Tibial artery (tissue), 4 donors: ENCODE measurements around the gene VSTM2L.

Source experiments
- DNase-seq, 2 donors: peaks; one replicate each; pipeline ENCODE4 v3.0.0-alpha.2; 2019
- H3K27ac ChIP-seq, 2 donors: fragments of 200-600 bp; sonication (generic) in 1 of 2; 1 replicate in 1 of 2; 2 replicates in 1 of 2; pipeline ENCODE4 v1.5.1; 2018 to 2019; ENCODE audit warnings: mild to moderate bottlenecking in 1 of 2
- H3K27me3 ChIP-seq, 2 donors: fragments of 200-600 bp; sonication (generic) in 1 of 2; one replicate each; pipeline versions ENCODE4 v1.5.1 to v1.6.0; 2016 to 2019
- H3K36me3 ChIP-seq, 3 donors: fragments of 200-600 bp; sonication (generic) in 2 of 3; one replicate each; pipeline ENCODE4 v1.5.1; 2016 to 2019; ENCODE audit warnings: mild to moderate bottlenecking in 2 of 3
- H3K4me1 ChIP-seq, 4 donors: fragments of 200-600 bp; sonication (generic) in 2 of 4; 1 replicate in 3 of 4; 2 replicates in 1 of 4; pipeline ENCODE4 v1.5.1; 2016 to 2019
- H3K4me3 ChIP-seq, 2 donors: fragments of 200-600 bp; sonication (generic) in 1 of 2; 1 replicate in 1 of 2; 2 replicates in 1 of 2; pipeline ENCODE4 v1.5.1; 2018 to 2019; ENCODE audit warnings: mild to moderate bottlenecking in 2 of 2
- H3K9me3 ChIP-seq, 3 donors: fragments of 200-600 bp; sonication (generic) in 1 of 3; one replicate each; pipeline ENCODE4 v1.5.1; 2016 to 2019
- intact Hi-C: fragments of 100-400 bp; cut with DNase I; formaldehyde crosslinking; loops from one replicate; pipeline ENCODE4 v1.15.0; 2023; ENCODE audit warnings: low total_unique reads
- TF ChIP-seq, protein P1 (sequence below), 2 experiments: fragments of 200-600 bp in 1 of 2; fragments of 450-650 bp in 1 of 2; IDR thresholded peaks; one replicate each; pipeline ENCODE4 v1.5.1; 2017 to 2019; ENCODE audit warnings: antibody characterized with exemption in 2 of 2, mild to moderate bottlenecking in 1 of 2, moderate library complexity in 1 of 2

Gene VSTM2L

DNA sequence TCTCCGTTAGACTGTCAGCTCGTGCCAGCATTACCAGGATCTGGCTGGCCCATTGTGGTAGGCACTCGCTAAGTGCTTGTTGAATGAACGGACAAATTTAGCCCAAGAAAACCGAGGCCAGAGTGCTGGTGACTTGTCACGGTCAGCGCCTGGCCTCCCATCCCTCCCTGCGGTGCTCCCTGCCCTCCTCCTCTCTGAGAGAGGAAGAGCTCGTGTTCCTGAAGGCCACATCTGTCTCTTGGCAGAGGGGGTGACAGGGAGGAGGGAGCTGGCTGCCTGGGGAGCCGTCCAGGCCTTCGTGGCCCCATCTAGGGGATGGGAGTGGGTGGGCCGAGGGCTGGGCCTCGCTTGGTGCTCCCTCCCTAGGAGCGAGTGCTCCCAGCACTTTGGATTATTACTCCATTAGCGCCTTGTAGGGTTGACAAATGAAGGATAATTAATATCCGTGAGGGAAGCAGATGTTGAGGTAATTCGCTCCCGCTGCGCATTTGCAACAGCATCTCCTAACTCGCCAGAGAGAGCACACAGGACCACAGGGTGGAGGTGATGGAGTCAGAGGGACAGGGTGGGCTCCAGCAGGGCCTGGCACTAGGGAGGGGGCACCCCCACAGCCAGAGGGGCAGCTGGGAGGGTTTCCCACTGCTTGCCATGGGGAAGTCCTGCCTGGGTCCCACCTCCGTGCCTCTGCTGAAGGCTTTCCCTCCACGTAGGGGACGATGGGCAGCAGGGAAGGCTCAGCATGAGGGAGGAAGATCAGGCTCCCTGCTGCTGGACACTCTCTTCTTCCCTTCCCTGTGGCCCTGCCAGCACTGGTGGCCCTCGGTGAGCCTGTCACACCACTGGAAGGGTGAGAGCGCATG is 37.0 kb downstream of the VSTM2L start:
- Histone ChIP-seq H3K36me3 (no peaks in the 10 kb centered on the region), H3K4me3 (no peak overlapping the region), H3K27ac (no peak overlapping the region), H3K4me1 (no peaks in the 10 kb centered on the region), H3K27me3 (peaks cover 0 to 10% of the 10 kb centered on the region in 2 donors), H3K9me3 (no peaks in the 10 kb centered on the region)
- peak in 1 of 2 donors; percentile 59 for DNase-seq
- intact Hi-C loops, result no loop called here
- TF ChIP-seq, protein P1, sequence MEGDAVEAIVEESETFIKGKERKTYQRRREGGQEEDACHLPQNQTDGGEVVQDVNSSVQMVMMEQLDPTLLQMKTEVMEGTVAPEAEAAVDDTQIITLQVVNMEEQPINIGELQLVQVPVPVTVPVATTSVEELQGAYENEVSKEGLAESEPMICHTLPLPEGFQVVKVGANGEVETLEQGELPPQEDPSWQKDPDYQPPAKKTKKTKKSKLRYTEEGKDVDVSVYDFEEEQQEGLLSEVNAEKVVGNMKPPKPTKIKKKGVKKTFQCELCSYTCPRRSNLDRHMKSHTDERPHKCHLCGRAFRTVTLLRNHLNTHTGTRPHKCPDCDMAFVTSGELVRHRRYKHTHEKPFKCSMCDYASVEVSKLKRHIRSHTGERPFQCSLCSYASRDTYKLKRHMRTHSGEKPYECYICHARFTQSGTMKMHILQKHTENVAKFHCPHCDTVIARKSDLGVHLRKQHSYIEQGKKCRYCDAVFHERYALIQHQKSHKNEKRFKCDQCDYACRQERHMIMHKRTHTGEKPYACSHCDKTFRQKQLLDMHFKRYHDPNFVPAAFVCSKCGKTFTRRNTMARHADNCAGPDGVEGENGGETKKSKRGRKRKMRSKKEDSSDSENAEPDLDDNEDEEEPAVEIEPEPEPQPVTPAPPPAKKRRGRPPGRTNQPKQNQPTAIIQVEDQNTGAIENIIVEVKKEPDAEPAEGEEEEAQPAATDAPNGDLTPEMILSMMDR (IDR thresholded peaks at IDR 0.05), result no peak

DNA sequence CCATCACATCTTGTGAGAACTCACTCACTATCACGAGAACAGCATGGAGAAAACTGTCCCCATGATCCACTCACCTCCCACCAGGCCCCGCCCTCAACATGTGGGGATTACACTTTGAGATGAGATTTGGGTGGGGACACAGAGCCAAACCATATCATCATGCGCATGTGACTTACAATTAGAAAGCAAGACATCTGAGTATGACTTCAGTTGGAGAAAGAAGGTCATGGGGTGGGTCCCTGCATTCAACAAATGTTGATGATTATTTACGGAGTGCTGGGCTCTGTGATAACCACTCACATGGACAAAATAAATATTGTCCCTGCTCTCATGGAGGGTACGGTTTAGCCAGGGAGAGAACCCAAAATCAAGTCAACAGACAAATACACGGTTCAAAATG is 37.9 kb downstream of the VSTM2L start:
- peak in 1 of 2 donors; percentile 9 for DNase-seq
- Histone ChIP-seq H3K9me3 (no peaks in the 10 kb centered on the region), H3K4me1 (no peaks in the 10 kb centered on the region), H3K27ac (no peak overlapping the region), H3K4me3 (no peak overlapping the region), H3K36me3 (no peaks in the 10 kb centered on the region), H3K27me3 (peaks cover 0 to 14% of the 10 kb centered on the region in 2 donors)
- TF ChIP-seq, protein P1 (IDR thresholded peaks at IDR 0.05), result no peak
- intact Hi-C loops, result no loop called here

DNA sequence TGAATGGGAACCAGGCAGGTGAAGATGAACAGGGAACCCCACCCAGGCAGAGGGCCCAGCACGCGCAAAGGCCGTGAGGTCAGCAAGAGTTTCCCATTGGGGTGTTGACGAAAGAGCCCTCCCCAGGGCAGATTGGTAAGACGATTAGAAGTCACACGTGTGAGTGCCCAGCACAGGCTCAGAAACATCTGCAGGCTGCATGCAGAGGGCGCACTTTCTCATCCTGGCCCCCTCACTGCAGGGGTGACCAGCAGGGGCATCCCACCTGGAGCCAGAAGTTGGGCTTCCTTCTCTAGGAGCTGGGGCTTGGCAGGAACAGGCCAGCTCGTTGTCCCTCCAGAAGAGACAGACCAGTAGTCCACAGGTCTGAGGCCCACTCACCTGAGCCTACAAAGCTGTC is 38.4 kb downstream of the VSTM2L start:
- Histone ChIP-seq H3K27me3 (peaks cover 0 to 18% of the 10 kb centered on the region in 2 donors), H3K4me3 (no peak overlapping the region), H3K27ac (no peak overlapping the region), H3K4me1 (no peaks in the 10 kb centered on the region), H3K36me3 (no peaks in the 10 kb centered on the region), H3K9me3 (no peaks in the 10 kb centered on the region)
- DNase-seq, result peak in 1 of 2 donors; percentile 29
- intact Hi-C loops, result no loop called here
- TF ChIP-seq, protein P1 (IDR thresholded peaks at IDR 0.05), result no peak

DNA sequence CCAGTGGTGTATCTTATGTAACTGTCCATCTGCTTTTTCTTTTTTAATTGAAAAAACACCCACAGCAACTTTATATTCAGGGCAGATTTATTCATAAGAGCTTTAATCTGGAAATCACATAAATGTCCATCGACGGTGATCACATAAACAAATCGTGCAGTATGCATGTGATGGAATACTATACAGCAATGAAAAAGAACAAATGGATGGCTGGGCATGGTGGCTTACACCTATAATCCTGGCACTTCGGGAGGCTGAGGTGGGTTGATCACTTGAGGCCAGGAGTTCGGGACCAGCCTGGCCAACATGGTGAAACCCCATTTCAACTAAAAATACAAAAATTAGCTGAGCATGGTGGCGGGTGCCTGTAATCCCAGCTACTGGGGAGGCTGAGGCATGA is 39.1 kb downstream of the VSTM2L start:
- Histone ChIP-seq H3K36me3 (no peaks in the 10 kb centered on the region), H3K4me3 (no peak overlapping the region), H3K27ac (no peak overlapping the region), H3K27me3 (peaks cover 0 to 18% of the 10 kb centered on the region in 2 donors), H3K9me3 (no peaks in the 10 kb centered on the region), H3K4me1 (no peaks in the 10 kb centered on the region)
- TF ChIP-seq, protein P1 (IDR thresholded peaks at IDR 0.05), result no peak
- peak in 1 of 2 donors; percentile 10 for DNase-seq
- intact Hi-C loops, result no loop called here

DNA sequence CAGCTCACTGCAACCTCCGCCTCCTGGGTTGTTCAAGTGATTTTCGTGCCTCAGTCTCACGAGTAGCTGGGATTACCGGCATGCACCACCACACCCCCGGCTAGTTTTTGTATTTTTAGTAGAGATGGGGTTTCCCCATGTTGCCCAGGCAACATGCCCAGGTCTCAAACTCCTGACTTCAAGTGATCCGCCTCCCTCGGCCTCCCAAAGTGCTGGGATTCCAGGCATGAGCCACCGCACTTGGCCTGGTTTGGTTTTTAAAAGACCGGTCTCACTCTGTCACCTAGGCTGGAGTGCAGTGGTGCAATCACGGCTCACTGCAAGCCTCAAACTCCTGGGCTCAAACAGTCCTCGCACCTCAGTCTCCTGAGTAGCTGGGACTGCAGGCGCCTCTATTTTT is 40.1 kb downstream of the VSTM2L start:
- Histone ChIP-seq H3K27ac (no peak overlapping the region), H3K9me3 (no peaks in the 10 kb centered on the region), H3K4me3 (no peak overlapping the region), H3K27me3 (peaks cover 0 to 21% of the 10 kb centered on the region in 2 donors), H3K4me1 (no peaks in the 10 kb centered on the region), H3K36me3 (no peaks in the 10 kb centered on the region)
- TF ChIP-seq, protein P1 (IDR thresholded peaks at IDR 0.05), result no peak
- intact Hi-C loops, result no loop called here
- DNase-seq, result peak in 1 of 2 donors; percentile 37
